Central memory CD8-positive, alpha-beta T cell (primary cell): Measurements from ENCODE around the gene SCARB1.

Experiments used
- ATAC-seq: fragments of 150-1000 bp; cut with Tn5 transposase; replicated peaks from 2 replicates; pipeline ENCODE4 v1.10.0; 2022; ENCODE audit warnings: mild to moderate bottlenecking, moderate FRiP score, moderate number of reproducible peaks; ENCODE audit not compliant: poor library complexity, severe bottlenecking; ENCODE audit errors: extremely low read depth
- DNase-seq, 2 donors: peaks; one replicate each; pipeline ENCODE4 v3.0.0; 2021; ENCODE audit warnings: low spot score in 2 of 2
- H3K27ac Mint-ChIP-seq: one replicate; pipeline ENCODE4 v1.8.0; 2022; ENCODE audit warnings: low read depth, mild to moderate bottlenecking, moderate library complexity, mixed read lengths
- H3K27me3 Mint-ChIP-seq: one replicate; pipeline ENCODE4 v1.8.0; 2022; ENCODE audit warnings: mixed read lengths
- H3K36me3 Mint-ChIP-seq: one replicate; pipeline ENCODE4 v1.8.0; 2022; ENCODE audit warnings: mild to moderate bottlenecking, moderate library complexity, mixed read lengths; ENCODE audit not compliant: insufficient read depth
- H3K4me1 Mint-ChIP-seq: one replicate; pipeline ENCODE4 v1.8.0; 2022; ENCODE audit warnings: mixed read lengths
- H3K4me3 Mint-ChIP-seq: one replicate; pipeline ENCODE4 v1.8.0; 2022; ENCODE audit warnings: mild to moderate bottlenecking, moderate library complexity, mixed read lengths
- H3K9me3 Mint-ChIP-seq: one replicate; pipeline ENCODE4 v1.8.0; 2022; ENCODE audit warnings: mixed read lengths

Gene SCARB1

DNA sequence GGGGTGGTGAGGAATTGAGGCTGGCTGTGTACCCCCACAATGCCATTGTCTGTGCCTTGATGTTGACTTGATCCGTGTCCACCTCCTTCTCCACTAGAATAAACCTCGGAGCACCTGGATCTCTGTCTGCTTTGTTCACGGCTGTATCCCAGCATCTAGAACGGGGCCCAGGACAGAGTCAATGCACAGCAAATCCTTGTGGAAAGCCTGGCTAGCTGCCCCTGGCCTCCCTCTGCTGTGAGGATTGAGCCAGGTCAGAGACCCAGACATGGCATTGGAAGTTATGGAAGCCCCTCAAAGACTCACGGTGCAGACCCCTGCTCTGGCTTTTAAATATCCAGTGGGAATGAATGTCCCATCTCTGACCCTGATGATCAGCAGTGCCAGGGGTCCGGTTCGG is 109.2 kb downstream of the SCARB1 start:
- H3K27me3 Mint-ChIP-seq, result peaks cover 14% of the 10 kb centered on the region
- H3K4me3 Mint-ChIP-seq, result no peak overlapping the region
- H3K36me3 Mint-ChIP-seq, result peaks cover 4% of the 10 kb centered on the region
- H3K4me1 Mint-ChIP-seq, result peaks cover 37% of the 10 kb centered on the region
- H3K9me3 Mint-ChIP-seq, result no peaks in the 10 kb centered on the region
- ATAC-seq (no peak), DNase-seq (no peak)
- H3K27ac Mint-ChIP-seq, result no peak overlapping the region

DNA sequence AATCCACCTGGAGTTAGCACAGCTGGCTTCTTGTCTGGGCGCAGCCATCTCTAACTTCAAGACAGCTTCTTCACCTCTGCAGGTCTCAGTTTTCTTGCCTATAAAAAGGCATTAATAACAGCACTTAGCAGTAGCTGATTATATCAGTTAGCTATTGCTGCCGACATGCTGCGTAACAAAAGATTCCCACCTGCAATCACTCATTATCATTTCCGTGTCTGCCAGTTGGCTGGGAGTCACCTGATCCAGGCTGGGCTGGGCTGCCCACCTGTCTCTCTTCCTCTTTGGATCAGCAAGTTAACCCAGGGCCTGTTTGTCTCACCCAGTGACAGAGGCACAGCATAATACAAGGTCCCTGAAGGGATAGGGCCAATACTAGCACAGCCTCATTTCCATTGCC is 109.7 kb downstream of the SCARB1 start:
- DNase-seq, result no peak
- peaks cover 33% of the 10 kb centered on the region for H3K4me1 Mint-ChIP-seq
- no peak overlapping the region for H3K4me3 Mint-ChIP-seq
- ATAC-seq, result no peak
- no peak overlapping the region for H3K27ac Mint-ChIP-seq
- H3K27me3 Mint-ChIP-seq, result peaks cover 9% of the 10 kb centered on the region
- no peaks in the 10 kb centered on the region for H3K9me3 Mint-ChIP-seq
- peaks cover 4% of the 10 kb centered on the region for H3K36me3 Mint-ChIP-seq

DNA sequence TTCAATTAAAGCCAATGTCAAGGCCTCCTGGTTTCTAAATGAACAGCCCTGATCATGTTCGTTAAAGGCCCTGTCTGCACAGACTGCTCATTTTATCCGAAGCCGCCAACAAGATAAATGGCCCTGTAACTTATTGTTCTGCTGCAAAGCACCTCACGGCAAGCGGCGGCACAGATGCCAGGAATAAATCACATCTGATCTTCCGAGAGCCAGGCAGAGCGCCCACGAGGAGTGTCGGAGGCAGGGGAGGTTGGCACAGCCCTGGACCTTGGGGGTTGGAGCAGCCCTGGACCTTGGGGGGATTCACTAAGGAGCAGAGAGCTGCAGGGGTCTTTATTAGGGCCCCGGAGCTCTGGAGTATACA is 110.5 kb downstream of the SCARB1 start:
- ATAC-seq (no peak), DNase-seq (no peak)
- H3K36me3 Mint-ChIP-seq, result peaks cover 4% of the 10 kb centered on the region
- H3K4me1 Mint-ChIP-seq, result peaks cover 33% of the 10 kb centered on the region
- H3K27me3 Mint-ChIP-seq, result peaks cover 9% of the 10 kb centered on the region
- no peak overlapping the region for H3K4me3 Mint-ChIP-seq
- H3K9me3 Mint-ChIP-seq, result no peaks in the 10 kb centered on the region
- H3K27ac Mint-ChIP-seq, result no peak overlapping the region

DNA sequence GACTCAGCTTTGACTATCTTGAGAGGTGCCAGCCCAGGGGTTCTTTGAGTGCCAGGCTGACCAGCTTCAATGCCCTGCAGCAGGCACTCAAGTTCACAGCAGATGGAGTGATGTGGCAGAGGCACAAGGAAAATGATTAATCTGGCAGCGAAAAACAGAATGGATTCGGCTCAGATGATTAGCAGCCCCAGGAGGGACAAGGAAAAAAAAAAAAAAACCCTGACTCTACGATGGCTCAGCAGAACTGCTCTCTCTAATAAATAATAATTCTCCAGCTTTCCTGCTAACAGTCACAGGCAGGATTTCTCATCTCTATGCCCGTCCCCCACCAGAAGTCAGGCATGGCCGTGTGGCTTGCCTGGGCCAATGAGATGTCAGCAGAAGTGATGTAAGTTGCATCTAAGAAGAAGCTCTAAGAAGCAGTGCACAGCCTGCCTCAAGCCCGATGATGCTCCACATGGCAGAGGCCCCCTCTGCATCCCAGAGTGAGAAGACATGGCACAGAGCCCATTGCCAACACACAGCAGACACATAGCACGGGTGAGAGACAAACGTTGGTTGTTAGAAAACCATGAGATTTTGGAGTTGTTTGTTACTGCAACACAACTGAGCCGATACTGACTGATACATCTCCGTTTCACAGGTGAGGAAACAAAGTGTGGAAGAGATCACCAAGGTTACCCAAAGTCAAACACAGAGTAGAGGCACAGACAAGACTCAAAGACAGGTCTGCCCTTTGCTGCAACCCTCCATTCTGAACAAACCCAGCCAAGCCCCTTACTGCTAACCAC is 111.0 kb downstream of the SCARB1 start:
- Mint-ChIP-seq H3K36me3 (peaks cover 4% of the 10 kb centered on the region), H3K27ac (no peak overlapping the region), H3K4me3 (no peak overlapping the region), H3K9me3 (no peaks in the 10 kb centered on the region), H3K4me1 (peaks cover 33% of the 10 kb centered on the region), H3K27me3 (peaks cover 4% of the 10 kb centered on the region)
- no peak for ATAC-seq
- DNase-seq, result no peak

DNA sequence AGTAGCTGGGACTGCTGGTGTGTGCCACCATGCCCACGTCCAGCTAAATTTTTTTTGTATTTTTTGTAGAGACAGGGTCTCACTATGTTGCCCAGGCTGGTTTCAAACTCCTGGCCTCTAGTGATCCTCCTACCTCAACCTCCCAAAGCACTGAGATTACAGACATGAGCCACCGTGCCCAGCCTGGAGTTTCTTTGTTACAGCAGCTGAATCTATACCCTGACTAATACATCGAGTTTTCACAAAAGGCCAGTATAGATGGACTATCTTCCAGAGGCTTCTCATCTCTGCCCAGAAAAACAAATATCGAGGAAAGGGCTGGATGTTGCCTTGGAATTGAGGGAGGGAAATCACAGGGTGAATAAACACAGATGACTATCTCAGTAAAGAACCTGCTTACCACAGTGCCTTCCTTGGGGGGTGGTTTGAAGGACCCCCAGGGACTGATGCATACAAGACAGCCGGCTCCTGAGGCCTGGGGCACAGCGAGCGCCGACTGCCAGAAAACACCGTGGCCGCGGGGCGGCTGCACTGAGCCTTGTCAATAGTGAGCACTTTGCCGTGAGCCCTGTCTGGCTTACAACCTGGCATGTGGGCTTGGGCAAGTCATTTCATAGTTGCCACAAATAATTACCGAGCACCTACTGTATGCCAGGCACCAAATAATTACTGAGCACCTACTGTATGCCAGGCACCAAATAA is 111.9 kb downstream of the SCARB1 start:
- ATAC-seq (no peak), DNase-seq (no peak)
- no peaks in the 10 kb centered on the region for H3K9me3 Mint-ChIP-seq
- H3K27me3 Mint-ChIP-seq, result no peaks in the 10 kb centered on the region
- peaks cover 27% of the 10 kb centered on the region for H3K4me1 Mint-ChIP-seq
- H3K36me3 Mint-ChIP-seq, result peaks cover 4% of the 10 kb centered on the region
- H3K4me3 Mint-ChIP-seq, result no peak overlapping the region
- no peak overlapping the region for H3K27ac Mint-ChIP-seq

DNA sequence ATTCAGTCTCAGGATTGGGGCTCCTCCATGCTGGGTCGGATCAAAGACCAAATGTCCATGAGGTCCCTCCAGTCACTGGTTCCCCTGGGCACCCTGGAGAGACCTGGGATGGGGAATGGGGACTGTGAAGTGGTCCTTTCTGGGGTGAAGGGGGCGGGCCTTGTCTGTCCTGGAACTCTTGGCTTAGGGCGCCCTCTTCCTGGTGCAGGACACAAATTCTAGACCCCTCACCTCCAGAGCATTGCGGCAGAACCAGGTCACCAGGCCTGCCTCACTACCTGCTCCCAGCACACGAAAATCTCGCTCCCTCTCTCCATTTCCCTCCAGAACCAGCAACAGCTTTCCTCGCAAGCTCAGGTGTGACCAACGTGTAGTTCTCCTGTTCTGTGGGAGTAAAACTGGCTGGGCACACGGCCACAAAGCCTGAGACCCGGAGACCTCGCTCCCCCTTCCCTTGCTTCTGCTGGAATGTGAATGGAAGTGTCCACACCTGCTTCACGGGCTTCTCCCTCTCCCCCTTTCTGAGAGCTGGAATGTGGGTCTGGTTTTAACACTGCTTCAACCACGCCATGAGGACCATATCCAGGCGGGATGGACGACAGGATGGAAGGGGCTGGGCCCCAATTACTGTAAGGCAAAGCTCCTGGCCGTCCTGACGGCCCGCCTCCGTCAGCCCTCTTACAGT is 112.7 kb downstream of the SCARB1 start:
- ATAC-seq (no peak), DNase-seq (no peak)
- Mint-ChIP-seq H3K27ac (no peak overlapping the region), H3K9me3 (no peaks in the 10 kb centered on the region), H3K27me3 (no peaks in the 10 kb centered on the region), H3K4me1 (peaks cover 19% of the 10 kb centered on the region), H3K4me3 (no peak overlapping the region), H3K36me3 (peaks cover 4% of the 10 kb centered on the region)

DNA sequence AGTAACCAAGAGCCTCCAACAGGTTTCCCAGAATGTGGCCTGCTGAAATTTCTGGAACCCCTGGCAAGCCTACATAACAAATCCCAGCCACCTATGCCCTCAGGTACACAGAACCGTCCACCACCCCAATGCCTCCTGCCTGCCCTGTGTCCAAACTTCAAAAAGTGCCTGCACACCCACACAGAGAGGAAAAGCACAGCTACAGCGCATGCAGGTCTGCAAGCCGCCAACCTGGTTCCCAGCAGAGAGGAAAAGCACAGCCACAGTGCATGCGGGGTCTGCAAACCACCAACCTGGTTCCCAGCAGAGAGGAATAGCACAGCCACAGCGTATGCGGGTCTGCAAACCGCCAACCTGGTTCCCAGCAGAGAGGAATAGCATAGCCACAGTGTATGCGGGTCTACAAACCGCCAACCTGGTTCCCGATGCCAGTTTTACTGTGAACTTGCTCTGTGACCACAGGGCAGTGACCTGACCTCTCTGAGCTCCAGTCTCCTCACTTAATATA is 113.5 kb downstream of the SCARB1 start:
- Mint-ChIP-seq H3K36me3 (peaks cover 4% of the 10 kb centered on the region), H3K4me3 (no peak overlapping the region), H3K27ac (no peak overlapping the region), H3K4me1 (peaks cover 12% of the 10 kb centered on the region), H3K27me3 (no peaks in the 10 kb centered on the region), H3K9me3 (no peaks in the 10 kb centered on the region)
- DNase-seq, result no peak
- no peak for ATAC-seq

DNA sequence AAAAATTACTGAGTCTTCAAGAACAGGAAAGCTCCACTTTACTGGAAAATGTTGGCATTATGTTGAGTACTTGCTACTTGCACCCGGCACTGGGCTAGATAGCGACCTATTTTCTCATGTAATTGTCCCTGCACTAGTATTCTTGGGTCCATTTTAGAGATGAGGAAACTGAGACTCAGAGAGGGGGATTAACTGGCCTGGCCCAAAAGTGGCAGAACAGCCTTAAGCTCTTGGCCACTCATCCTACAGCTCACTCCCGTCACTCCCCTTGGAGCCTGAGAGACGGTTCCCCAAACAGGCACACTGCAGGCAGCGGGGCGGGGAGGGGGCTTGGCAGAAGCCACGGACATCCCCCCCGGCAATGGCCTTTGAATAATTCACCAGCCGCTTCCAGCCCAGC is 113.9 kb downstream of the SCARB1 start:
- Mint-ChIP-seq H3K9me3 (no peaks in the 10 kb centered on the region), H3K27ac (no peak overlapping the region), H3K4me3 (no peak overlapping the region), H3K36me3 (peaks cover 3% of the 10 kb centered on the region), H3K27me3 (no peaks in the 10 kb centered on the region), H3K4me1 (peaks cover 7% of the 10 kb centered on the region)
- ATAC-seq (no peak), DNase-seq (no peak)

DNA sequence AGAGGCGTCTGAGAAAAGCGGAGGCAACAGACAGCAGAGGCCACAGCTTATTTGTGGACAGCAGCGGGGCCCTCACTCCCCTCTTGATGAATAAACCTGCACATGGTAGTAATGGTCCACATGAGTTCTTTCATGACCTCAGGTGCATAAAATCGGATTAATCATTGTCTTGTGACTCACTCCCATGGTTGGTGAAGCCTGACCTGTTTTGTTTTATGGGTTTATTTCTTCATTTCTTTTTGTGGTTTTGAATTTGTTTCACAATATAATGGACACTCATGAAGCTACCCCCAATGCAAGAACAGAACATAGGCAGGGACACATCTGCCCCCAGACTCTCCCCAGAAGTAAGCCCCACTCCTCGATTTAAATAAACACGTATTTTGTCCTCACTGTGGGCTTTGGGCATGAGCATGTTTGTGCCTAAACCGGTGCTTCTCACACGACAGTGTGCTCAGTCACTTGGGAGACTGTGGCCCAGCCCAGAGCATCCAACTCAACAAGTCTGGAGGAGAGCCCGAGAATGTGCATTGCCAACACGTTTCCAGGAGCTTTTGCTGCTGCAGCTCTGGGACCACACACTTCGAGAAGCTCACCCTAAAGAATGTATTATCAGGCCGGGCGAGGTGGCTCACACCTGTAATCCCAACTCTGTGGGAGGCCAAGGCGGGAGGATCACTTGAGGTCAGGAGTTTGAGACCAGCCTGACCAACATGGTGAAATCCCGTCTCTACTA is 116.1 kb downstream of the SCARB1 start:
- no peaks in the 10 kb centered on the region for H3K27me3 Mint-ChIP-seq
- no peaks in the 10 kb centered on the region for H3K4me1 Mint-ChIP-seq
- no peak overlapping the region for H3K27ac Mint-ChIP-seq
- ATAC-seq (no peak), DNase-seq (no peak)
- peaks cover 3% of the 10 kb centered on the region for H3K36me3 Mint-ChIP-seq
- no peak overlapping the region for H3K4me3 Mint-ChIP-seq
- H3K9me3 Mint-ChIP-seq, result no peaks in the 10 kb centered on the region

DNA sequence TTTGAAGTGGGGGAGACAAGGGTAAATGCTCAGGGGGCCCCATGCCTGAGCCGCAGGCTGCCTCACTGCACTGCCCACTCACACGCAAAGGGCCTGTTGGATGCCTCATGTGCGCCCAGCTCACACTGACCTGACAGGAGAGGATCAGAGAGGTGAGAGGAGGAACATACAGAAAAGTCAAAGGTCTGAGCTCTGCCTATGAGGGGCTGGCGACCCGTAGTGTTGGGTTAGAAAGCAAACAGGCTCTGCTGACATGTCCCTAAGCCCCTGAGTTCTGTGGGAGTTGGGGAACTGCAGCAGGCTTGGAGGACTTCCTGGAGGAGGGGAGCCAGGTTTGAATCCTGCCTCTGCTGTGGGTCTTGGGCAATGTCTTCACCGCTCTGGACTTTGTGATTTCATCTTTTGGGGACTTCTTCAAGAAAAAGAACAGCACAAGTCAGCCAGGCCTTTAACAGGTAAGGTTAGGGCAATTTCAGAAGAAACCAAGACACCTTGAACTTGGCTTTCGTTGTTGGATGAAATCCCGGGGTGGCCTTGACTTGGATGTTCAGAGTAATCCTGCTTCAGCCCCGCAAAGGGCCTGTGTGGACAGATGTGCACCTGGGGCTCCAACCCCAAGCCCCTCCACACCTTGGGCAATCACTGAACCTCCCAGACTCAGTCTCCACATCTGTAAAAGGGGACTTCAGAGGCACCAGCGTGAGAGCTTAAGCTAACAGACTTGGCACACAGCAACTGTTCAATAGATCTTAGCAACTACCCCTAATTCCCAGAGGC is 116.8 kb downstream of the SCARB1 start:
- Mint-ChIP-seq H3K27me3 (no peaks in the 10 kb centered on the region), H3K27ac (no peak overlapping the region), H3K36me3 (peaks cover 3% of the 10 kb centered on the region), H3K4me1 (no peaks in the 10 kb centered on the region), H3K4me3 (no peak overlapping the region), H3K9me3 (no peaks in the 10 kb centered on the region)
- DNase-seq (no peak), ATAC-seq (no peak)

DNA sequence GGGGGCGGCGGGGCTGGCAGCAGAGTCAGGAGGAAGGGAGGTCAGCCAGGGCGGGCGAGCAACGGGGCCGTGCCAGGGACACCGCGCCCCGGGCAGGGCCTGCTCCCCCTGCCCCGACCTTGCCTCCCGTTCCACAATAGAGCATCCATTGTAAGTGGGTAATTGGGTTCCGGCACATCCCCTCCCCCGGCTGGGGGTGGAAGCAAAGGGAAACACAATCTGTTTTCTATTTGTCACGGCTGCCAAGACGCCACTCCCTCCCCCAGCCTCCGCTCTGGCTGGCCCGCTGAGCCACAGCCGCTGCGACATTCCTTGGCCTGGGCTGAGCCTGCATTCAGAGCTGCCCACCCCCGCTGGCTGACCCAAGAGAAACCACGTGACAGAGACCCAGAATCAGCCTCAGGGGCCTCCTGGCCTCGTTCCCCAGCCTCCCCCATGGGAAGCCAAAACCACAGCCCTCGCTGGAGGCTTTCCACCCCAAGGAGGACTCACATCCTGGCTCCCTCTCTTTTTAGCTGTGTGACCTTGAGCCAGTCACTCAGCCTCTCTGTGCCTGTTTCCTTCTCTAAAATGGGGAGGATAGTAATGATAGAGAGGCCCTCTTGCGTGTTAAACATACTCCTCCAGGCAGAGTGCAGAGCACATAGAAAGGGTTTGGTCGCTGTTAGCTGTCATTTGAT is 117.6 kb downstream of the SCARB1 start:
- Mint-ChIP-seq H3K27me3 (peaks cover 6% of the 10 kb centered on the region), H3K36me3 (peaks cover 3% of the 10 kb centered on the region), H3K4me3 (no peak overlapping the region), H3K4me1 (no peaks in the 10 kb centered on the region), H3K9me3 (no peaks in the 10 kb centered on the region), H3K27ac (no peak overlapping the region)
- no peak for ATAC-seq
- no peak for DNase-seq
